Measurements from ENCODE around the gene OSBPL8. TPM values are rescaled to one million over a fixed set of nuclear protein-coding genes. Genes with fewer than 3 reads are reported as not detected.
"Not testable (repeated sequence)": the region's sequence is repeated elsewhere in the genome, so short reads cannot be mapped to it uniquely, and the experiment has no call there.

The OSBPL8 gene
- total and polyA plus RNA-seq, 2 of the 8 experiments (the other 6 are each of a cell fraction or from before 2014, with no cell fraction given): 10.9 to 81.1 TPM

- not testable (repeated sequence) for H3K4me2 ChIP-seq (ENCODE audit: insufficient read depth in 1 of 2, low read depth in 2 of 2, low read length in 2 of 2); H3K79me1 ChIP-seq (ENCODE audit: low read depth, low read length); H2BK20ac ChIP-seq (ENCODE audit: low read length); H3K27ac ChIP-seq (ENCODE audit: low read depth, low read length); H4K5ac ChIP-seq (ENCODE audit: insufficient read length, low read depth, low read length); H3K4ac ChIP-seq (replicated peaks; ENCODE audit: insufficient read length, low read depth, low read length); H3K27me3 ChIP-seq (replicated peaks in 1 of 4; ENCODE audit: control insufficient read depth in 3 of 4, extremely low read depth in 1 of 4, insufficient read depth in 3 of 4, low read length in 3 of 4); H4K91ac ChIP-seq (replicated peaks; ENCODE audit: insufficient read length, low read length); H3K9ac ChIP-seq (replicated peaks in 1 of 4; ENCODE audit: extremely low read depth in 1 of 4, low read depth in 3 of 4, low read length in 3 of 4); H3K36me3 ChIP-seq (ENCODE audit: control insufficient read depth in 2 of 4, insufficient read depth in 4 of 4, low read length in 3 of 4); H3K14ac ChIP-seq (ENCODE audit: insufficient read length); H2BK15ac ChIP-seq (ENCODE audit: low read length); H2AK5ac ChIP-seq (ENCODE audit: low read depth, low read length); FAIRE-seq; H2BK5ac ChIP-seq (ENCODE audit: low read depth, low read length); H3K4me1 ChIP-seq (replicated peaks in 1 of 4; ENCODE audit: control insufficient read depth in 3 of 4, insufficient read depth in 4 of 4, low read length in 3 of 4); H2AFZ ChIP-seq (ENCODE audit: low read length); H4K20me1 ChIP-seq (replicated peaks in 1 of 2; ENCODE audit: control insufficient read depth in 1 of 2, insufficient read depth in 2 of 2, low read length in 2 of 2); H3K56ac ChIP-seq (replicated peaks; ENCODE audit: insufficient read length, low read depth, low read length); H3K23me2 ChIP-seq (ENCODE audit: low read depth, low read length); H2BK12ac ChIP-seq (ENCODE audit: low read depth, low read length); H3K18ac ChIP-seq (ENCODE audit: extremely low read depth, low read length); DNase-seq (ENCODE audit: low read depth in 1 of 2, low spot score in 2 of 2); H3K9me3 ChIP-seq (ENCODE audit: insufficient read depth in 2 of 2, low read depth in 1 of 2, low read length in 1 of 2); H4K8ac ChIP-seq (ENCODE audit: extremely low read depth, insufficient read depth, low read length); H3K23ac ChIP-seq (ENCODE audit: insufficient read length); H3K4me3 ChIP-seq (ENCODE audit: extremely low read depth in 1 of 4, insufficient read depth in 2 of 4, low read depth in 3 of 4, low read length in 4 of 4); H2BK120ac ChIP-seq (replicated peaks; ENCODE audit: low read depth, low read length)
- 88% methylated on average over 4 of the region's 4 CpGs; no CpG with 5 or more reads in 1 of the 2 experiments for WGBS, 2 experiments (ENCODE audit: extremely low coverage in 1 of 2, insufficient coverage in 1 of 2, insufficient read length in 1 of 2, insufficient replicate concordance in 2 of 2, low coverage in 1 of 2, low lambda C conversion rate in 2 of 2, missing lambda C conversion rate in 1 of 2)
- peaks cover 0 to 18% of the 10 kb centered on the region in 2 experiments; a peak in 1 of 4 replicates for H3K79me2 ChIP-seq (ENCODE audit: control insufficient read depth in 1 of 2, insufficient read depth in 2 of 2, low read length in 2 of 2)
- ChIA-PET POLR2A (ENCODE audit: partially characterized antibody) (interaction anchor here (0.7 kb wide), 1 partner anchor 1720 kb away, joined by 3 read pairs; no protein-coding TSS in a partner anchor), CTCF (ENCODE audit: partially characterized antibody) (interaction anchor here (1.0 kb wide), 1 partner anchor 16 kb away, joined by 3 read pairs; no protein-coding TSS in a partner anchor)
Measured at GRCh38 chr12:76499136-76499535, 60.4 kb downstream of the OSBPL8 start.

Data from H1 (cell line).